ENCODE results near the gene OOEP.

- TF ChIP-seq EZH2 (IDR thresholded peaks at IDR 0.05; ENCODE audit: low read depth) (no peak), CTCF (conservative IDR thresholded peaks at IDR 0.05) (no peak)
These were observed 7.5 kb upstream of the OOEP start for GRCh38 chr6:73377225-73377624.
